IMR-90 (cell line): Measurements from ENCODE around the gene C16orf74. TPM values are rescaled to one million over a fixed set of nuclear protein-coding genes. Genes with fewer than 3 reads are reported as not detected.

Source experiments
- ATAC-seq: fragments of 200-7000 bp; cut with Tn5 transposase; 2 replicates; pipeline ENCODE4 v1.9.1; 2020; ENCODE audit warnings: low read depth, mild to moderate bottlenecking, moderate library complexity
- BruUV-seq: library from RNA; stranded (reverse); fragments of 400-500 nt; replicated peaks from 2 replicates; lab custom pipeline; 2021; lab: Mats Ljungman, UMichigan
- CTCF ChIA-PET: fragments of 300-600 bp; formaldehyde crosslinking; extraction: SDS; loops from one replicate; lab custom pipeline; 2021; ENCODE audit warnings: antibody characterized with exemption; lab: Yijun Ruan, JAX
- POLR2A ChIA-PET: fragments of 300-600 bp; sonication (Branson Sonifier 250); formaldehyde crosslinking; loops from one replicate; lab custom pipeline; 2022; ENCODE audit warnings: antibody characterized with exemption; ENCODE audit not compliant: unreplicated experiment; lab: Charles Lee
- DNase-seq: peaks from one replicate; pipeline ENCODE4 v3.0.0; 2013
- H2AFZ ChIP-seq: replicated peaks from 2 replicates; pipeline ENCODE3; 2013; ENCODE audit warnings: low read length, mild to moderate bottlenecking; ENCODE audit not compliant: poor library complexity
- H2AK5ac ChIP-seq: 2 replicates; pipeline ENCODE4 v1.6.1; 2013; ENCODE audit warnings: low read depth, low read length, inconsistent platforms
- H2AK9ac ChIP-seq: replicated peaks from 2 replicates; pipeline ENCODE3; 2013; ENCODE audit warnings: mild to moderate bottlenecking, low read depth, low read length, moderate library complexity; ENCODE audit not compliant: poor library complexity
- H2BK120ac ChIP-seq: 2 replicates; pipeline ENCODE4 v1.6.1; 2013; ENCODE audit warnings: low read depth, low read length, inconsistent platforms
- H2BK15ac ChIP-seq: 3 replicates; pipeline ENCODE4 v1.6.1; 2013; ENCODE audit warnings: low read depth, low read length, inconsistent platforms
- H2BK20ac ChIP-seq: 2 replicates; pipeline ENCODE4 v1.6.1; 2013; ENCODE audit warnings: low read depth, mild to moderate bottlenecking, inconsistent platforms, low read length, moderate library complexity
- H2BK5ac ChIP-seq: 2 replicates; pipeline ENCODE4 v1.6.1; 2013; ENCODE audit warnings: mild to moderate bottlenecking, low read depth, low read length, inconsistent platforms; ENCODE audit not compliant: poor library complexity, severe bottlenecking
- H3K14ac ChIP-seq: replicated peaks from 2 replicates; pipeline ENCODE4 v1.6.1; 2013; ENCODE audit warnings: low read depth, low read length, inconsistent platforms
- H3K18ac ChIP-seq: 2 replicates; pipeline ENCODE4 v1.6.1; 2013; ENCODE audit warnings: low read depth, low read length, control low read depth
- H3K23ac ChIP-seq: 2 replicates; pipeline ENCODE4 v1.6.1; 2013; ENCODE audit warnings: low read depth, low read length, inconsistent platforms
- H3K27ac ChIP-seq: 2 replicates; pipeline ENCODE4 v1.5.1; 2013; ENCODE audit warnings: mild to moderate bottlenecking, control low read depth, low read length; ENCODE audit not compliant: insufficient read depth
- H3K27me3 ChIP-seq: 2 replicates; pipeline ENCODE4 v1.6.1; 2013; ENCODE audit warnings: low read length; ENCODE audit not compliant: control insufficient read depth, insufficient read depth
- H3K36me3 ChIP-seq: 2 replicates; pipeline ENCODE4 v1.6.1; 2013; ENCODE audit warnings: low read length, mixed read lengths; ENCODE audit not compliant: control insufficient read depth, insufficient read depth
- H3K4ac ChIP-seq: 2 replicates; pipeline ENCODE4 v1.6.1; 2013; ENCODE audit warnings: low read depth, low read length, inconsistent platforms
- H3K4me1 ChIP-seq: 2 replicates; pipeline ENCODE4 v1.6.1; 2013; ENCODE audit warnings: low read length, mixed read lengths; ENCODE audit not compliant: control insufficient read depth, insufficient read depth
- H3K4me2 ChIP-seq: 2 replicates; pipeline ENCODE4 v1.6.1; 2013; ENCODE audit warnings: low read depth, mild to moderate bottlenecking, control low read depth, low read length, moderate library complexity
- H3K4me3 ChIP-seq: 2 replicates; pipeline ENCODE4 v1.5.1; 2013; ENCODE audit warnings: low read depth, mild to moderate bottlenecking, control low read depth, low read length, moderate library complexity; ENCODE audit not compliant: insufficient read depth
- H3K56ac ChIP-seq: 2 replicates; pipeline ENCODE4 v1.6.1; 2013; ENCODE audit warnings: low read length, inconsistent platforms; ENCODE audit not compliant: insufficient read depth; ENCODE audit errors: extremely low read depth
- H3K79me1 ChIP-seq, 2 experiments: 2 replicates each; pipeline ENCODE4 v1.6.1; 2013; ENCODE audit warnings: low read length in 2 of 2, inconsistent platforms in 1 of 2, low read depth in 1 of 2
- H3K9ac ChIP-seq: 2 replicates; pipeline ENCODE4 v1.6.1; 2013; ENCODE audit warnings: low read depth, low read length, control low read depth
- H3K9me1 ChIP-seq: 2 replicates; pipeline ENCODE4 v1.6.1; 2013; ENCODE audit warnings: low read length, inconsistent platforms; ENCODE audit not compliant: insufficient read depth
- H3K9me3 ChIP-seq: 2 replicates; pipeline ENCODE4 v1.6.1; 2013; ENCODE audit warnings: low read length; ENCODE audit not compliant: control insufficient read depth, insufficient read depth
- H4K20me1 ChIP-seq: 2 replicates; pipeline ENCODE4 v1.6.1; 2013; ENCODE audit warnings: low read length, inconsistent platforms; ENCODE audit not compliant: insufficient read depth
- H4K5ac ChIP-seq: 2 replicates; pipeline ENCODE4 v1.6.1; 2013; ENCODE audit warnings: mild to moderate bottlenecking, low read depth, low read length, control low read depth
- H4K8ac ChIP-seq, 2 experiments: 2 replicates each; pipeline ENCODE4 v1.6.1; 2013; ENCODE audit warnings: low read depth in 2 of 2, low read length in 2 of 2, control low read depth in 1 of 2, inconsistent platforms in 1 of 2
- H4K91ac ChIP-seq: 2 replicates; pipeline ENCODE4 v1.6.1; 2013; ENCODE audit warnings: low read depth, low read length, inconsistent platforms; ENCODE audit not compliant: insufficient read depth
- BHLHE40 ChIP-seq: fragments of 150-350 bp; IDR thresholded peaks from 2 replicates; pipeline ENCODE4 v1.6.1; 2016; ENCODE audit warnings: mild to moderate bottlenecking, low read depth, low read length
- CHD1 ChIP-seq: IDR thresholded peaks from 2 replicates; pipeline ENCODE4 v1.6.1; 2012; ENCODE audit warnings: low read depth, low read length, improper control_type of control experiment
- ELK1 ChIP-seq: fragments of 150-350 bp; IDR thresholded peaks from 2 replicates; pipeline ENCODE4 v1.6.1; 2016; ENCODE audit warnings: low read depth, mild to moderate bottlenecking, low read length, moderate library complexity, borderline replicate concordance
- RCOR1 ChIP-seq: IDR thresholded peaks from 2 replicates; pipeline ENCODE4 v1.6.1; 2012; ENCODE audit warnings: mild to moderate bottlenecking, low read length, improper control_type of control experiment; ENCODE audit not compliant: insufficient replicate concordance
- WGBS, 2 experiments: methylation state at CpG; one replicate each; pipeline versions ENCODE4 v1.1.5 to v1.1.7; 2013; ENCODE audit warnings: missing lambda C conversion rate in 2 of 2; ENCODE audit not compliant: insufficient read length in 1 of 2; ENCODE audit errors: extremely low coverage in 2 of 2; 5-methylcytosine and 5-hydroxymethylcytosine counted together
- dilution Hi-C: fragments of 300-500 bp; cut with HindIII; formaldehyde crosslinking; loops from one replicate; pipeline ENCODE4 v1.14.3; 2018; ENCODE audit warnings: low sequenced_read_pairs; ENCODE audit not compliant: unreplicated experiment
- in situ Hi-C: fragments of 300-500 bp; cut with MboI; formaldehyde crosslinking; loops from 3 replicates; pipeline ENCODE4 v1.14.3; 2019; ENCODE audit warnings: low sequenced_read_pairs, inconsistent platforms, mixed read lengths
- intact Hi-C: fragments of 100-400 bp; cut with micrococcal nuclease; formaldehyde crosslinking; loops from 2 replicates; pipeline ENCODE4 v1.10.0; 2022
- polyA plus RNA-seq, 3 experiments: library from polyadenylated mRNA; depleted of rRNA; stranded (reverse); fragments of >200 nt; gene quantifications; 2 replicates each; pipeline ENCODE4 v1.2.3, GENCODE V29; 2012; ENCODE audit warnings: low replicate concordance in 1 of 3
- total RNA-seq: library from RNA; depleted of rRNA; stranded (reverse); fragments of >200 nt; gene quantifications from 2 replicates; pipeline ENCODE4 v1.2.3, GENCODE V29; 2012

C16orf74 gene
- total and polyA plus RNA-seq, 2 of the 4 experiments (the other 2 are of a cell fraction), result 4.5 to 12.2 TPM

- Histone ChIP-seq H3K4me3 (no peak overlapping the region), H3K9me3 (no peaks in the 10 kb centered on the region), H3K27me3 (no peaks in the 10 kb centered on the region), H3K18ac (no peak overlapping the region), H2BK5ac (no peak overlapping the region), H3K23ac (no peak overlapping the region), H3K36me3 (peaks cover 39% of the 10 kb centered on the region), H3K4ac (no peak overlapping the region), H3K56ac (no peak overlapping the region), H2AK9ac (no peak overlapping the region), H4K5ac (no peak overlapping the region), H3K4me1 (peaks cover 18% of the 10 kb centered on the region), H2AK5ac (no peak overlapping the region), H2BK120ac (no peak overlapping the region), H2AFZ (no peak overlapping the region), H3K9me1 (peaks cover 11% of the 10 kb centered on the region), H4K20me1 (peaks cover 69% of the 10 kb centered on the region), H3K9ac (no peak overlapping the region), H2BK15ac (no peak overlapping the region), H4K91ac (no peak overlapping the region), H3K14ac (no peak overlapping the region), H3K4me2 (no peak overlapping the region), H4K8ac (no peak overlapping the region), H3K79me1 (peaks cover 54 to 85% of the 10 kb centered on the region in 2 experiments), H3K27ac (no peak overlapping the region), H2BK20ac (no peak overlapping the region)
- no TSS peak for BruUV-seq
- intact Hi-C loops (no loop called here), dilution Hi-C loops (no loop called here), in situ Hi-C loops (no loop called here)
- no CpG with 5 or more reads among the region's 2 CpGs for WGBS, 2 experiments
- ChIA-PET CTCF (no interaction called here), POLR2A (no interaction called here)
- DNase-seq (no peak), ATAC-seq (no peak)
- TF ChIP-seq CHD1 (no peak), ELK1 (no peak), RCOR1 (no peak), BHLHE40 (no peak)
These were observed 33.9 kb upstream of the C16orf74 start for GRCh38 chr16:85784813-85785212.
